Measurements from ENCODE around the gene HYAL3. TPM values are rescaled to one million over a fixed set of nuclear protein-coding genes. Genes with fewer than 3 reads are reported as not detected.
A peak's percentile ranks its signal among the peaks of the same experiment; 100 is the strongest.

The HYAL3 gene
- total and polyA plus RNA-seq, 2 of the 13 experiments (the other 11 are each of a cell fraction or from before 2014, with no cell fraction given) = 5.5 to 10.4 TPM

- TF ChIP-seq ZNF18 (CRISPR knock-in tag; IDR thresholded peaks at IDR 0.05; ENCODE audit: insufficient replicate concordance) (peak; percentile 26), ZNF354B (CRISPR knock-in tag; IDR thresholded peaks at IDR 0.05) (0 out of 2 replicates have a peak, but pooled peaks have one; percentile 16), RNF219 (CRISPR knock-in tag; IDR thresholded peaks at IDR 0.05) (no peak), GLI4 (CRISPR knock-in tag; IDR thresholded peaks at IDR 0.05; ENCODE audit: borderline replicate concordance) (peak; percentile 61; the same call in 1 of the 2 replicates), FOSL1 (CRISPR knock-in tag; IDR thresholded peaks at IDR 0.05; ENCODE audit: borderline replicate concordance) (0 out of 2 replicates have a peak, but pooled peaks have one; percentile 15)
- TF ChIP-seq, protein P1, sequence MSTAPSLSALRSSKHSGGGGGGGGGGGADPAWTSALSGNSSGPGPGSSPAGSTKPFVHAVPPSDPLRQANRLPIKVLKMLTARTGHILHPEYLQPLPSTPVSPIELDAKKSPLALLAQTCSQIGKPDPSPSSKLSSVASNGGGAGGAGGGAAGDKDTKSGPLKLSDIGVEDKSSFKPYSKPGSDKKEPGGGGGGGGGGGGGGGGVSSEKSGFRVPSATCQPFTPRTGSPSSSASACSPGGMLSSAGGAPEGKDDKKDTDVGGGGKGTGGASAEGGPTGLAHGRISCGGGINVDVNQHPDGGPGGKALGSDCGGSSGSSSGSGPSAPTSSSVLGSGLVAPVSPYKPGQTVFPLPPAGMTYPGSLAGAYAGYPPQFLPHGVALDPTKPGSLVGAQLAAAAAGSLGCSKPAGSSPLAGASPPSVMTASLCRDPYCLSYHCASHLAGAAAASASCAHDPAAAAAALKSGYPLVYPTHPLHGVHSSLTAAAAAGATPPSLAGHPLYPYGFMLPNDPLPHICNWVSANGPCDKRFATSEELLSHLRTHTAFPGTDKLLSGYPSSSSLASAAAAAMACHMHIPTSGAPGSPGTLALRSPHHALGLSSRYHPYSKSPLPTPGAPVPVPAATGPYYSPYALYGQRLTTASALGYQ (CRISPR knock-in tag; IDR thresholded peaks at IDR 0.05) = peak; percentile 3; the same call in 1 of the 2 replicates
Measured at GRCh38 chr3:50302095-50303012, 3.1 kb upstream of the HYAL3 start (continued).
